Panc1 (cell line): ENCODE results near the gene FIGN. TPM values are rescaled to one million over a fixed set of nuclear protein-coding genes. Genes with fewer than 3 reads are reported as not detected.

Source experiments
- ATAC-seq: fragments of 200-7000 bp; cut with Tn5 transposase; 2 replicates; pipeline ENCODE4 v1.9.1; 2020; ENCODE audit warnings: mild to moderate bottlenecking, moderate library complexity
- BruUV-seq: library from RNA; stranded (reverse); fragments of 400-500 nt; replicated peaks from 2 replicates; lab custom pipeline; 2021; lab: Mats Ljungman, UMichigan
- CTCF ChIA-PET: fragments of 300-600 bp; sonication (Branson Sonifier 250); formaldehyde crosslinking; loops from one replicate; lab custom pipeline; 2022; ENCODE audit warnings: antibody characterized with exemption; lab: Charles Lee
- POLR2A ChIA-PET: fragments of 300-600 bp; sonication (Branson Sonifier 250); formaldehyde crosslinking; loops from one replicate; lab custom pipeline; 2022; ENCODE audit warnings: antibody characterized with exemption; lab: Charles Lee
- DNase-seq: peaks from one replicate; pipeline ENCODE4 v3.0.0-alpha.2; 2010; ENCODE audit warnings: low read depth, low spot score
- H3K27ac ChIP-seq: 2 replicates; pipeline ENCODE4 v1.5.1; 2011; ENCODE audit warnings: mild to moderate bottlenecking, low read length, inconsistent platforms
- H3K27me3 ChIP-seq: fragments of 200-500 bp; sonication (Bioruptor generic); 2 replicates; pipeline ENCODE4 v1.6.0; 2014; ENCODE audit warnings: low read length, inconsistent platforms; ENCODE audit not compliant: control insufficient read depth, insufficient read depth
- H3K36me3 ChIP-seq: fragments of 200-500 bp; sonication (Bioruptor generic); 2 replicates; pipeline ENCODE4 v1.5.1; 2014; ENCODE audit warnings: inconsistent platforms, mild to moderate bottlenecking, low read length, moderate library complexity; ENCODE audit not compliant: control insufficient read depth, insufficient read depth
- H3K4me1 ChIP-seq: 2 replicates; pipeline ENCODE4 v1.5.1; 2011; ENCODE audit warnings: inconsistent platforms, mild to moderate bottlenecking, low read length, moderate library complexity; ENCODE audit not compliant: control insufficient read depth, insufficient read depth
- H3K4me3 ChIP-seq, 2 experiments: 2 replicates each; pipeline ENCODE4 v1.5.1; 2011 to 2012; ENCODE audit warnings: low read depth in 2 of 2, low read length in 2 of 2, mild to moderate bottlenecking in 2 of 2, inconsistent platforms in 1 of 2, moderate library complexity in 1 of 2
- H3K9me3 ChIP-seq: fragments of 200-500 bp; sonication (Bioruptor generic); 2 replicates; pipeline ENCODE4 v1.5.1; 2014; ENCODE audit warnings: low read depth, mild to moderate bottlenecking, inconsistent platforms, low read length, moderate library complexity; ENCODE audit not compliant: control insufficient read depth, insufficient read depth
- POLR2AphosphoS5 ChIP-seq: IDR thresholded peaks from 2 replicates; pipeline ENCODE4 v1.6.1; 2012; ENCODE audit warnings: mild to moderate bottlenecking, low read depth, low read length, moderate library complexity
- SIN3A ChIP-seq: IDR thresholded peaks from 2 replicates; pipeline ENCODE4 v1.6.1; 2012; ENCODE audit warnings: low read depth, mild to moderate bottlenecking, low read length, moderate library complexity, borderline replicate concordance; ENCODE audit not compliant: insufficient read depth
- TCF7L2 ChIP-seq: IDR thresholded peaks from 2 replicates; pipeline ENCODE4 v1.6.1; 2011; ENCODE audit warnings: mild to moderate bottlenecking, low read depth, low read length, inconsistent platforms
- in situ Hi-C: cut with HindIII; loops from 2 replicates; pipeline ENCODE4 v1.10.0; 2016; ENCODE audit warnings: low sequenced_read_pairs, low pct_unique_long_range_greater_than_20kb
- intact Hi-C: fragments of 100-400 bp; cut with micrococcal nuclease; formaldehyde crosslinking; loops from one replicate; pipeline ENCODE4 v1.10.0; 2022; ENCODE audit not compliant: unreplicated experiment
- total RNA-seq: library from RNA; stranded (reverse); gene quantifications from one replicate; pipeline ENCODE4 v1.2.1, GENCODE V29; 2021; ENCODE audit not compliant: unreplicated experiment
- TF ChIP-seq, protein P1 (sequence below): fragments of 450-650 bp; IDR thresholded peaks from 2 replicates; pipeline ENCODE4 v1.5.1; 2017; ENCODE audit warnings: mild to moderate bottlenecking
- TF ChIP-seq, protein P2 (sequence below), 2 experiments: IDR thresholded peaks; 2 replicates each; pipeline ENCODE4 v1.6.1; 2011 to 2012; ENCODE audit warnings: low read depth in 2 of 2, control low read depth in 1 of 2, low read length in 1 of 2, mild to moderate bottlenecking in 1 of 2, moderate library complexity in 1 of 2; ENCODE audit not compliant: insufficient read depth in 1 of 2

FIGN gene
- total RNA-seq, 1 experiment from 2014 or later, result 19.5 TPM

DNA sequence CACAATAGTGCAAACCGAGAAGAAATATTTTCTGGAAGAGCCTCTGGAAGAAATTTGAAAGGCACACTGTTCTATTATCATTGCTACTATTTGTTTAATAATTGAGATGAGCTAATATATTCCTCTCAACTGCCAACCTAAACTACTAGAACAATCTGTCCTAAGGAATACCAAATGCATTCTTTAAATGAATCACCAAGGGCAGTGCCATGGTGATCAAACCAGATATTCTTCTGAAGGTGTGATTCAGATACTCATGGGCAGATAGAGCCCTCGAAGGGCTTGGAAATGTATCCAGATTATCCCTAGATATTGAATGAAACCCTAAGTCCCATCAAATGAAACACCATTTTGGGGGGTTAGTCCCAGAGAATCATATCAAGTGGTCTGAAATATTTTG, 76.6 kb downstream of the FIGN start:
- no peaks in the 10 kb centered on the region for H3K36me3 ChIP-seq
- no peak overlapping the region for H3K4me3 ChIP-seq
- ATAC-seq, result no peak
- in situ Hi-C loops, result no loop called here
- no TSS peak for BruUV-seq
- ChIA-PET CTCF (no interaction called here), POLR2A (interaction anchor here (0.7 kb wide), 1 partner anchor 59 kb away, joined by 4 read pairs; no protein-coding TSS in a partner anchor)
- H3K27me3 ChIP-seq, result no peaks in the 10 kb centered on the region
- no peaks in the 10 kb centered on the region; the same call in 1 of the 2 replicates for H3K4me1 ChIP-seq
- H3K27ac ChIP-seq, result no peak overlapping the region; the same call in 1 of the 2 replicates
- DNase-seq, result no peak
- intact Hi-C loops, result no loop called here
- TF ChIP-seq POLR2AphosphoS5 (no peak), TCF7L2 (no peak), SIN3A (no peak)
- TF ChIP-seq, protein P1, sequence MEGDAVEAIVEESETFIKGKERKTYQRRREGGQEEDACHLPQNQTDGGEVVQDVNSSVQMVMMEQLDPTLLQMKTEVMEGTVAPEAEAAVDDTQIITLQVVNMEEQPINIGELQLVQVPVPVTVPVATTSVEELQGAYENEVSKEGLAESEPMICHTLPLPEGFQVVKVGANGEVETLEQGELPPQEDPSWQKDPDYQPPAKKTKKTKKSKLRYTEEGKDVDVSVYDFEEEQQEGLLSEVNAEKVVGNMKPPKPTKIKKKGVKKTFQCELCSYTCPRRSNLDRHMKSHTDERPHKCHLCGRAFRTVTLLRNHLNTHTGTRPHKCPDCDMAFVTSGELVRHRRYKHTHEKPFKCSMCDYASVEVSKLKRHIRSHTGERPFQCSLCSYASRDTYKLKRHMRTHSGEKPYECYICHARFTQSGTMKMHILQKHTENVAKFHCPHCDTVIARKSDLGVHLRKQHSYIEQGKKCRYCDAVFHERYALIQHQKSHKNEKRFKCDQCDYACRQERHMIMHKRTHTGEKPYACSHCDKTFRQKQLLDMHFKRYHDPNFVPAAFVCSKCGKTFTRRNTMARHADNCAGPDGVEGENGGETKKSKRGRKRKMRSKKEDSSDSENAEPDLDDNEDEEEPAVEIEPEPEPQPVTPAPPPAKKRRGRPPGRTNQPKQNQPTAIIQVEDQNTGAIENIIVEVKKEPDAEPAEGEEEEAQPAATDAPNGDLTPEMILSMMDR, result no peak
- TF ChIP-seq, protein P2, sequence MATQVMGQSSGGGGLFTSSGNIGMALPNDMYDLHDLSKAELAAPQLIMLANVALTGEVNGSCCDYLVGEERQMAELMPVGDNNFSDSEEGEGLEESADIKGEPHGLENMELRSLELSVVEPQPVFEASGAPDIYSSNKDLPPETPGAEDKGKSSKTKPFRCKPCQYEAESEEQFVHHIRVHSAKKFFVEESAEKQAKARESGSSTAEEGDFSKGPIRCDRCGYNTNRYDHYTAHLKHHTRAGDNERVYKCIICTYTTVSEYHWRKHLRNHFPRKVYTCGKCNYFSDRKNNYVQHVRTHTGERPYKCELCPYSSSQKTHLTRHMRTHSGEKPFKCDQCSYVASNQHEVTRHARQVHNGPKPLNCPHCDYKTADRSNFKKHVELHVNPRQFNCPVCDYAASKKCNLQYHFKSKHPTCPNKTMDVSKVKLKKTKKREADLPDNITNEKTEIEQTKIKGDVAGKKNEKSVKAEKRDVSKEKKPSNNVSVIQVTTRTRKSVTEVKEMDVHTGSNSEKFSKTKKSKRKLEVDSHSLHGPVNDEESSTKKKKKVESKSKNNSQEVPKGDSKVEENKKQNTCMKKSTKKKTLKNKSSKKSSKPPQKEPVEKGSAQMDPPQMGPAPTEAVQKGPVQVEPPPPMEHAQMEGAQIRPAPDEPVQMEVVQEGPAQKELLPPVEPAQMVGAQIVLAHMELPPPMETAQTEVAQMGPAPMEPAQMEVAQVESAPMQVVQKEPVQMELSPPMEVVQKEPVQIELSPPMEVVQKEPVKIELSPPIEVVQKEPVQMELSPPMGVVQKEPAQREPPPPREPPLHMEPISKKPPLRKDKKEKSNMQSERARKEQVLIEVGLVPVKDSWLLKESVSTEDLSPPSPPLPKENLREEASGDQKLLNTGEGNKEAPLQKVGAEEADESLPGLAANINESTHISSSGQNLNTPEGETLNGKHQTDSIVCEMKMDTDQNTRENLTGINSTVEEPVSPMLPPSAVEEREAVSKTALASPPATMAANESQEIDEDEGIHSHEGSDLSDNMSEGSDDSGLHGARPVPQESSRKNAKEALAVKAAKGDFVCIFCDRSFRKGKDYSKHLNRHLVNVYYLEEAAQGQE (IDR thresholded peaks at IDR 0.05; ENCODE audit: insufficient read depth in 1 of 2, low read depth in 2 of 2, low read length in 1 of 2), result no peak
- no peaks in the 10 kb centered on the region for H3K9me3 ChIP-seq

DNA sequence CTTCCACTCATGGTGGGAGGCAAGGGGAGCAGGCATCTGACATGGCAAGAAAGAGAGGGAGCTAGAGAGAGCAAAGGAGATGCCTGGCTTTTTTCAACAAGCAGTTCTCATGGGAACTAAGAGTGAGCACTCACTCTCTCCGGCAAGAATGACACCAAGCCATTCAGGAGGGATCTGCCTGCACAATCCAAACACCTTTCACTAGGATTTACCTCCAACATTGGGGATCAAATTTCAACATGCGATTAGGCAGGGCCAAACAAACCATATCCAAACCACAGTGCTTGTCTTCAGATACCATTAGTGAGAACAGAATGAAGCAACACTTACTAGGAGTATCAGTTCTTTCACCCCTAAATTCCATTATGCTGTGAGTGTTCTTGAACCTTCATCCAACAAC, 77.3 kb downstream of the FIGN start:
- POLR2A ChIA-PET, result no interaction called here

More for the DNA sequence above, 77.3 kb downstream of the FIGN start:
- Histone ChIP-seq H3K36me3 (no peaks in the 10 kb centered on the region), H3K27ac (no peak overlapping the region; the same call in 1 of the 2 replicates), H3K4me1 (no peaks in the 10 kb centered on the region), H3K27me3 (no peaks in the 10 kb centered on the region), H3K4me3 (no peak overlapping the region), H3K9me3 (no peaks in the 10 kb centered on the region)
- BruUV-seq, result no TSS peak
- ATAC-seq, result no peak
- CTCF ChIA-PET, result interaction anchor here (0.7 kb wide), 1 partner anchor 903 kb away, joined by 9 read pairs; no protein-coding TSS in a partner anchor
- TF ChIP-seq, protein P1, result no peak
- TF ChIP-seq, protein P2 (IDR thresholded peaks at IDR 0.05; ENCODE audit: insufficient read depth in 1 of 2, low read depth in 2 of 2, low read length in 1 of 2), result no peak
- TF ChIP-seq SIN3A, result no peak
- TF ChIP-seq TCF7L2, result no peak
- no peak for TF ChIP-seq POLR2AphosphoS5
- in situ Hi-C loops, result no loop called here
- intact Hi-C loops, result no loop called here
- DNase-seq, result no peak
